ENCODE measurements around the gene FA2H.

- TF ChIP-seq, protein P1, sequence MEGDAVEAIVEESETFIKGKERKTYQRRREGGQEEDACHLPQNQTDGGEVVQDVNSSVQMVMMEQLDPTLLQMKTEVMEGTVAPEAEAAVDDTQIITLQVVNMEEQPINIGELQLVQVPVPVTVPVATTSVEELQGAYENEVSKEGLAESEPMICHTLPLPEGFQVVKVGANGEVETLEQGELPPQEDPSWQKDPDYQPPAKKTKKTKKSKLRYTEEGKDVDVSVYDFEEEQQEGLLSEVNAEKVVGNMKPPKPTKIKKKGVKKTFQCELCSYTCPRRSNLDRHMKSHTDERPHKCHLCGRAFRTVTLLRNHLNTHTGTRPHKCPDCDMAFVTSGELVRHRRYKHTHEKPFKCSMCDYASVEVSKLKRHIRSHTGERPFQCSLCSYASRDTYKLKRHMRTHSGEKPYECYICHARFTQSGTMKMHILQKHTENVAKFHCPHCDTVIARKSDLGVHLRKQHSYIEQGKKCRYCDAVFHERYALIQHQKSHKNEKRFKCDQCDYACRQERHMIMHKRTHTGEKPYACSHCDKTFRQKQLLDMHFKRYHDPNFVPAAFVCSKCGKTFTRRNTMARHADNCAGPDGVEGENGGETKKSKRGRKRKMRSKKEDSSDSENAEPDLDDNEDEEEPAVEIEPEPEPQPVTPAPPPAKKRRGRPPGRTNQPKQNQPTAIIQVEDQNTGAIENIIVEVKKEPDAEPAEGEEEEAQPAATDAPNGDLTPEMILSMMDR (IDR thresholded peaks at IDR 0.05): no peak
- TF ChIP-seq EP300 (IDR thresholded peaks at IDR 0.05): no peak
These were observed 60.7 kb downstream of the FA2H start for GRCh38 chr16:74713876-74714275.

Measured in sigmoid colon (tissue), 4 donors.